Psoas muscle (tissue), 8 donors: ENCODE data around the gene AKIRIN2. TPM values are rescaled to one million over a fixed set of nuclear protein-coding genes. Genes with fewer than 3 reads are reported as not detected.

Experiments
- ATAC-seq, 4 donors: fragments of 200-7000 bp; cut with Tn5 transposase; one replicate each; pipeline ENCODE4 v1.9.1; 2020; ENCODE audit warnings: moderate library complexity in 3 of 4, mild to moderate bottlenecking in 2 of 4
- DNase-seq, 2 donors: peaks; one replicate each; pipeline ENCODE4 v3.0.0-alpha.2; 2020
- H3K27ac ChIP-seq: fragments of 200-600 bp; one replicate; pipeline ENCODE4 v1.8.0; 2022
- H3K27me3 ChIP-seq, 3 donors: fragments of 200-600 bp in 1 of 3; one replicate each; pipeline versions ENCODE4 v1.6.1 to v1.8.0; 2013 to 2022; ENCODE audit warnings: low read length in 2 of 3, mild to moderate bottlenecking in 2 of 3, moderate library complexity in 1 of 3; ENCODE audit not compliant: insufficient read depth in 3 of 3
- H3K36me3 ChIP-seq, 2 donors: fragments of 200-600 bp in 1 of 2; one replicate each; pipeline versions ENCODE4 v1.6.1 to v1.8.0; 2013 to 2022; ENCODE audit warnings: low read depth in 1 of 2, mild to moderate bottlenecking in 1 of 2, moderate library complexity in 1 of 2; ENCODE audit not compliant: insufficient read depth in 1 of 2
- H3K4me1 ChIP-seq: fragments of 200-600 bp; one replicate; pipeline ENCODE4 v1.8.0; 2022
- H3K4me3 ChIP-seq: fragments of 200-600 bp; one replicate; pipeline ENCODE4 v1.8.0; 2022; ENCODE audit warnings: mild to moderate bottlenecking
- H3K9me3 ChIP-seq: fragments of 200-600 bp; one replicate; pipeline ENCODE4 v1.8.0; 2022
- WGBS, 3 donors: extraction: QIAGEN DNeasy Blood & Tissue Kit; methylation state at CpG; one replicate each; pipeline versions ENCODE4 v1.1.6 to v1.1.7; 2013; 5-methylcytosine and 5-hydroxymethylcytosine counted together
- intact Hi-C, 2 donors: fragments of 100-400 bp; cut with DNase I; formaldehyde crosslinking; loops; one replicate each; pipeline versions ENCODE4 v1.11.0 to v1.14.2; 2022
- polyA plus RNA-seq, 3 donors: library from polyadenylated mRNA; stranded (reverse); fragments of 200-250 nt; gene quantifications; one replicate each; pipeline ENCODE4 v1.2.3, GENCODE V29; 2013
- total RNA-seq, 4 donors: library from RNA; stranded (reverse); fragmentation: NEBNext Ultra II Directional in 2 of 4; extraction: Animal tissue kit (Norgen Biotek cat#: 25700) in 2 of 4; gene quantifications; one replicate each; pipeline versions ENCODE4 v1.2.1 to v1.2.4, GENCODE V29; 2021 to 2023
- TF ChIP-seq, protein P1 (sequence below): fragments of 200-600 bp; IDR thresholded peaks from one replicate; pipeline ENCODE4 v1.8.0; 2022; ENCODE audit warnings: antibody characterized with exemption
- donor health status: healthy with polysubstance abuse.
- donor health status: DM: no; HTN: no; CAD: no; lungs with moderate emphysema.
- donor health status: Bipolar disorder and iron deficiency.
- donor health status: healthy.
- donor health status: DM: yes; HTN: yes; CAD: no.
- donor health status: DM: no; HTN: no; CAD: no.
- donor health status: DM: no; HTN: no; CAD: no.
- donor health status: DM: yes; HTN: yes; CAD: no.

Gene AKIRIN2
- total and polyA plus RNA-seq, 7 donors: 65.0 to 188 (median 127) TPM

DNA sequence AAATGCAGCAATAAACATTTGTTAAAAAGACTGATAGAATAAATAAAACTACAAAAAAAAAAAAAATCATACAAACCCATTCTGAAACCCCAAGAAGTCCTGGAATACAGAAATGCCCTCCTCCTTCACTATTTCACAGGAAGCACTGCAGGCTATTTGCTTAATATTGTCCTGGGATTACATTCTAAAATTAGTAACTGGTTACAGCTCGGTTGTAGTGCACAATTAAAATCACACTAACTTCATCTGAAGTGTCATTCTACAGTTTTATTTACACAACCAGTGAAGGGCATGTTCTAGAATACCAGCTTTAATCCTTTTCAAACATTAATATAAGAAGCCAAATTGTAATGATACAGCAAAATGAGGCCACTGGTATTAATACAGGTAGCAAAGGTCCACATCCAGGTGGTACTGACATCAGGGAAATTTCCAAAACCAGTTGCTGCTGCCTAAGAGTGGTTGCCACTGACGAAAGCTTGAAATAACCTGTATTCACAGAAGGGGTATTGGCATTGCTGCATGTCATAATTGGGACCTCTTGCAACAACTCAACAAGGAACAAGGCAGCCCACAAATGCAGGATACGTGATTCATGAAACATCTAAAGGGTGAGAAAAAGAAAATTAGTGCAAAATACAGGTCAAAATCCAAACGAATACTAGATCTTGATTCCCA, 26.9 kb downstream of the AKIRIN2 start:
- WGBS, 3 donors: 32 to 54% (median 39%) methylated on average over 4 of the region's 4 CpGs
- intact Hi-C loops: no loop called here
- Histone ChIP-seq H3K4me3 (no peak overlapping the region), H3K36me3 (peaks cover 12 to 67% of the 10 kb centered on the region in 2 donors), H3K9me3 (no peaks in the 10 kb centered on the region), H3K27me3 (no peaks in the 10 kb centered on the region), H3K27ac (peak overlapping the region; percentile 72), H3K4me1 (peaks cover 45% of the 10 kb centered on the region)
- ATAC-seq: peak in 2 of 4 donors; percentile 32 to 51
- TF ChIP-seq, protein P1, sequence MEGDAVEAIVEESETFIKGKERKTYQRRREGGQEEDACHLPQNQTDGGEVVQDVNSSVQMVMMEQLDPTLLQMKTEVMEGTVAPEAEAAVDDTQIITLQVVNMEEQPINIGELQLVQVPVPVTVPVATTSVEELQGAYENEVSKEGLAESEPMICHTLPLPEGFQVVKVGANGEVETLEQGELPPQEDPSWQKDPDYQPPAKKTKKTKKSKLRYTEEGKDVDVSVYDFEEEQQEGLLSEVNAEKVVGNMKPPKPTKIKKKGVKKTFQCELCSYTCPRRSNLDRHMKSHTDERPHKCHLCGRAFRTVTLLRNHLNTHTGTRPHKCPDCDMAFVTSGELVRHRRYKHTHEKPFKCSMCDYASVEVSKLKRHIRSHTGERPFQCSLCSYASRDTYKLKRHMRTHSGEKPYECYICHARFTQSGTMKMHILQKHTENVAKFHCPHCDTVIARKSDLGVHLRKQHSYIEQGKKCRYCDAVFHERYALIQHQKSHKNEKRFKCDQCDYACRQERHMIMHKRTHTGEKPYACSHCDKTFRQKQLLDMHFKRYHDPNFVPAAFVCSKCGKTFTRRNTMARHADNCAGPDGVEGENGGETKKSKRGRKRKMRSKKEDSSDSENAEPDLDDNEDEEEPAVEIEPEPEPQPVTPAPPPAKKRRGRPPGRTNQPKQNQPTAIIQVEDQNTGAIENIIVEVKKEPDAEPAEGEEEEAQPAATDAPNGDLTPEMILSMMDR: no peak
- no peak for DNase-seq

DNA sequence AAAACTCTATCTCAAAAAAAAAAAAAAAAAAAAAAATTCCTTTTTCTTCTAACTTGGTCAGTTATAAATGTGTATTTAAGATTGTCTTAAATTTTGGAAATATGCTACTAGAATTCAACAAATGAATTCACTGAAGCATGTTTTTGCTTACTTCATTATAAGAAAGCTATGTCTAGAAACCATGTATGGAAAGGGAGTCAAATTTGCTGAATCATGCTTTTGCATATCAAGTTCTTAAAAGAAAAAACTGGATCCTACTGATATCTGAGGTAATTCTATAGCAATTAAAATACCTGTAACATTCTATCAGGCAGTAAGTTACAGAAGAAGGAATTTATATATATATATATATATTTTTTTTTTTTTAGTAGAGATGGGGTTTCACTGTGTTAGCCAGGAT, 27.7 kb downstream of the AKIRIN2 start:
- Histone ChIP-seq H3K4me1 (peaks cover 45% of the 10 kb centered on the region), H3K4me3 (no peak overlapping the region), H3K27me3 (no peaks in the 10 kb centered on the region), H3K27ac (peak overlapping the region; percentile 72), H3K9me3 (no peaks in the 10 kb centered on the region), H3K36me3 (peaks cover 12 to 69% of the 10 kb centered on the region in 2 donors)
- TF ChIP-seq, protein P1: no peak
- intact Hi-C loops: no loop called here
- ATAC-seq (no peak), DNase-seq (no peak)

DNA sequence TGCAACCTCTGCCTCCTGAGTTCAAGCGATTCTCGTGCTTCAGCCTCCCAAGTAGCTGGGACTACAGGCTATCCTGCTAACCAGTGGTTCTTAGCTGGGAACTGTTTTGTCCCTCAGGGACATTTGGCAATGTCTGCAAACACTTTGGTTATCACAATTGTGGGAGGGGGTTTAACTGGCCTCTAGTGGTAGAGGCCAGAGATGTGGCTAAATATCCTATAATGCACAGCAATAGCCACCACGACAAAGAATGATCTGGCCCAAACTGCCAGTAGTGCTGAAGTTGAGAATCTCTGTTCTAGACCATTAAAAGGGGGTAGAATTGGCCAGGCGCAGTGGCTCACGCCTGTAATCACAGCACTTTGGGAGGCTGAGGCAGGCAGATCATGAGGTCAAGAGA, 28.8 kb downstream of the AKIRIN2 start:
- peaks cover 45% of the 10 kb centered on the region for H3K4me1 ChIP-seq
- H3K27ac ChIP-seq: peak overlapping the region; percentile 72
- WGBS, 3 donors: 95 to 97% (median 96%) methylated on average over 5 of the region's 5 CpGs
- TF ChIP-seq, protein P1: no peak
- no peaks in the 10 kb centered on the region for H3K27me3 ChIP-seq
- peaks cover 9 to 62% of the 10 kb centered on the region in 2 donors for H3K36me3 ChIP-seq
- H3K4me3 ChIP-seq: no peak overlapping the region
- intact Hi-C loops: no loop called here
- DNase-seq: no peak
- no peaks in the 10 kb centered on the region for H3K9me3 ChIP-seq
- ATAC-seq: no peak

DNA sequence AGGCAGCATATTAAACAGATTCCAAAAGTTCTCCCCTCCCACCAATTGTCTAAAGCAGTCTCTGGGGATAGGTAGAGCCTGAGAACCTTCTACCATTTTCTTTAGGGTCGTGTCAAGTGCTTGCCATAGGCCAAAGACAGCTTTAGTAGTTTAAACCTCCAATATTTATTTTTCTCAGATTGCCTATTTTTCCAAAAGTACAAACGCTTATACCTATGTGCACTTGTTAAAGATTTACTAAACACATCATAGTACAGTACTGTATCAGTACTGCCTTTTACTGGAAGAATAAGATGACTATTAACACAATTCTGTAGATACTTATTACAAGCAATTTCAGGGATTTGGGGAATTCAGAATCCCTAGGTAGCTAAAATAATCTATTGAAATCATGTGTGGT, 29.4 kb downstream of the AKIRIN2 start:
- WGBS, 3 donors: 85 to 91% (median 88%) methylated on average over 2 of the region's 2 CpGs
- intact Hi-C loops: no loop called here
- peaks cover 45% of the 10 kb centered on the region for H3K4me1 ChIP-seq
- no peaks in the 10 kb centered on the region for H3K27me3 ChIP-seq
- TF ChIP-seq, protein P1: no peak
- H3K4me3 ChIP-seq: no peak overlapping the region
- ATAC-seq: peak in 1 of 4 donors; percentile 1
- H3K27ac ChIP-seq: peak overlapping the region; percentile 72
- no peaks in the 10 kb centered on the region for H3K9me3 ChIP-seq
- DNase-seq: no peak
- peaks cover 9 to 56% of the 10 kb centered on the region in 2 donors for H3K36me3 ChIP-seq
